Hepatic stellate cell (primary cell): ENCODE data around the gene STARD10.

Experiments used
- DNase-seq: peaks from one replicate; pipeline ENCODE4 v3.0.0; 2011; ENCODE audit warnings: low spot score

Gene STARD10

GRCh38 chr11:72745511-72745910, 48.3 kb downstream of the STARD10 start:
- no peak for DNase-seq

- DNase-seq, result no peak
Measured at GRCh38 chr11:72744474-72744873, 49.4 kb downstream of the STARD10 start.

DNA sequence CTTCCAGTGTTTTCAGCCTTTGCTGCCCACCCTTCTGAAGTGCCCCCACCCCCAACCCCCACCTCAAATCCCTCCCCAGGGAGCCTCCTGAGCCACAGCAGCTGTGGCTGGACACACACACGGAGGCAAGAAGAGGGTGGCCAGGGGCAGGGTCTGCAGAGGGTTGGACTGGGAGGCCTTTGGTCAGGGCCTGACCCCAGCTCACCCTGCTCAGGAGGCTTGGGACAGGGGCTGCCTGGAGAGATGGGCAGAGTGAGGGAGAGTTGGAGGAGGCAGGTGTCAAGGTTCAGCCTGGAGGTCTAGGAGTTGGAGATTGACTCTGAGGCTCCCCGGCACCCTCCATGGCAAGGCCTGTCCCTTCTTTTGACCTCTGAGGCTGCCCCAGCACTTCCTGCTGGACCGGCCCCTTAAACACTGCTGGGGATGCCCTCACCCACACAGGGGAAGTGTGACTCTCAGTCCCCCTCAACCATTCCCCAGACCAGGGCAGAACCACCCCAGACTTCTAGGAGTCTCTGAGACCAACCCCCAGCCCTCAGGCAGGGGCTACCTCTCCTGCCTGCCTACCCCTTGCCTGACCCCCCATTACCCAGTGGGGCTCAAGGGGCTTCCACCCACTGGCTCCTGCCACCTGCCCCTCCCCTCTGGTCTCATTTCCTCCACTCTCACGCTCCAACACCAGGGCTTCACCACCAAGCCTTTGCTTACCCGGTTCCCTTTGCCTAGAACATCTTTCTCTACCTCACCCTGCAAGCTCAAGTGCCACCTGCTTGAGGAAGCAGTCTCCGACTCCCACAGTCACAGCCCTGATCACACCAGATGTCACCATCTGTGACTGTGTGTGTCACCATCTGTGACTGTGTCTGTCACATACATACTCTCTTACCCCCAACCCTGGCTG, 50.3 kb downstream of the STARD10 start:
- no peak for DNase-seq

DNA sequence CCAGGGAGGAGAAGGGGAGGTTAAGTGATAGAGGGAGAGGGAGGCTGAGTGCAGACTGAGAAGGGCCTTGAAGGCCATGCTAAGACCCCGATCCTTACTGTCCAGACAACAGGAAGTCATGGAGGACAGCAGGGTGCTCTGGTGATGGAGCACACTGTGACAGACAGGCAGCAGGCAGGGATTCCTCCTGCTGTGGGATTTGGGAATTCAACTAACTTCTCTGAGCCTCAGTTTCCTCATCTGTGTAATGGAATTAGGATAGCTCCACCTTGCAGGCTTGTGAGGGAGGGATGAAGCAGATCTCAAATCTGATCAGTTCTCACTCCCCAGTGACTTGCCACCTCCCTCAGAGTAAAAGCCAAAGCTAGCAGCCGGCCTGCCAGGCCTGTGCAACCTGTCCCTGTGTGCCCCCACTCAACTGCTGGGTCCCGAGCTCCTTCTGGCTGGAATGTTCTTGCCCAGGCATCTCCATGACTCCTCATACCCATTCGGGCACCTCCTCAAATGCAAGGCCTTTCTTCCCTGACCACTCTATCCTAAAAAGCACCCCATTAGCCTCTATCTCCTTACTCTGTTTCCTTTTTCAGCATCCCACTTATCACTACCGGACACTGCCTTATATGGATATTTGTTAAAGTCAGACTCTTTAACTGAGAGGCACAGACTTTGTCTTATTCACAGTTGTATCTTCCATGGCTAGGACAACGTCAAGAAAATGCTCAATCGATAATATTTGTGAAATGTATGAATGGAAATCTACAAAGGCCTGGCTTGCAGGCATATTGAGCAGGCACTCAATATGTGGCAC, 51.1 kb downstream of the STARD10 start:
- DNase-seq, result no peak

DNA sequence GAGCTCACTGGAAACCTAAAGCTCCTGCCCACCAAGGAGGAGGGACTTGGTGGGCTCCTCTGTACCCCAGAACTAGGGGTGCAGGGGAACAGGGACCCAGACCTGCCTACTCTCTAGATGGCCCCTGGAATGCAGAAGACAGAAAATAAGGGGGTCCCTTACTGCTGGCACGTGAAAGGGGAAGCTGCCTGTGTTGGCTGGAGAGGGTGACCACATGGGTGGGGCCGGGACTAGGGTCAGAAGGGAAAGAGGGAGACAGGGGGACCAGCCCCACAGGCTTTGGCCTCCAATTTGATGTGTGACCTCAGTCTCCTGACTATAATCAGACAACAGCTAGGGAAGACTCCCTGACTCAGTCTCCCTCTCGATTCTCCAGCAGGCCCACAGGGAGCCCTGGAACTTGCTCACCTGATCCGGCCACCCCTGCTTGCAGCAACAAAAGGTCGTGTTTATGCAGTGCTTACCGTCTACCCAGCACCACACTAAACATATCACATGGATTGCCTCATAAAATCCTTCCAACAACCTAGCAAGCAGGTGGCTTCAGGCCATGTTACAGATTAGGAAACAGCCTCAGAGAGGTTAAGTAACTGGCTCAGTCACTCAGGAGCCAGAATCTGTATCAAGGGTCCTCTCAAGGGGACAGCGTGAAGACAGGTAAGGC, 51.9 kb downstream of the STARD10 start:
- DNase-seq, result no peak

DNA sequence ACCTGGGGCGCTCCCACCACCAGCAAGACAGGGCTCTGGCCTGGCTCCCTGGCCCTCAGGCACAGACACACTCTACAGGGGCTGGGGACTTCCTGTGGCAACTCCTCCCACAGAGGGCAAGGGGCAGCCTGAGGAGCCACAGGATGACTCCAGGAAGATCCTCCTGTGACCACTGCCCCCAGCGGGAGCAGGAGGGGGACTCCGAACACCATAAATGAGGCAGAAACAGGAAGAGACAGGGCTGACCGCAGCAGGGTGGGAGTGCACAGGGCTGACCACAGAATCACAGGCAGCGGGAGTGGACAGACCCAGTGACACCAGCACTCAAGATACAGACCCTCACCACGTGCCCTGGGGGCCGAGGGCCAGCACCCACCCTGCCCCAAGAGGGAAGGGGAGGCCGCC, 52.4 kb downstream of the STARD10 start:
- DNase-seq, result peak; percentile 70

- no peak for DNase-seq
Measured at GRCh38 chr11:72740562-72741428, 53.1 kb downstream of the STARD10 start.

GRCh38 chr11:72740060-72740424, 53.8 kb downstream of the STARD10 start:
- DNase-seq, result no peak

DNA sequence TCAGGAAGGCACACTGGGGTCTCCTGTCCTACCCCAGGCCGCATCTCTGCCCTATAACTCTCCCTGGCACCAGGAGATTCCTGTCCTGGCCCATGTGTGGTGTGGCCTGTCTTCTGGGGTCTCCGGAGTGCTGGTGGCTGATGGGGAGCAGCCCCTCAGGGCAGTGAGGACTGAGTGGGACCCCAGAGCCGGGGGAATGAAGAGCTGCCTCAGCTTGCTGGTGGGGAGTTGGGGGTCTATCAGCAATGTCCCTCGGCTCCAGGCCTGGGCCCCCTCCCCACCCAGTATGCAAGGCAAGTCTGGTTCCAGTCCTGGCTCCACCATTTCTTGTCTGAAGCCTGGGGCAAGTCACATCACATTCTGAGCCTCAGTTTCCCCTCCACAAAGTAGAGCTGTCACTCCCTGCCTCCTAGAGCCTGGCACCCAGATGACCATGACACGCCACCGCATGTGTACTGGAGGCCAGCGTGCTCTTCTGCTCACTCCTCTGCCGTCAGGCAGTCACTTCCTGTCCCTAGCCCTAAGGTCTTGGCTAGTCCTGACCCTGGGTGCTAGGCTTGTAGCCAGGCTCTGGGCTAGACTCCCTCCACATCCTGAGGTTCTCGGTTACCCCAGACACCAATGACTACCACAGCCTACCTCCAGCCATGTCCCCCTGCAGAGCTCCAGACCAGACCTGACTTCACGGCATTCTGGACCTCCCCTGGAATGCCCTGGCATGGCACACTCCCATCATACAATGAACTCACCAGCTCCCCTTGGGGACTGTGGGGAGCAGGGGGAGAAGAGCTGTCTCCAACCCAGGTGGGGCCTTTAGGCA, 54.4 kb downstream of the STARD10 start:
- no peak for DNase-seq

DNA sequence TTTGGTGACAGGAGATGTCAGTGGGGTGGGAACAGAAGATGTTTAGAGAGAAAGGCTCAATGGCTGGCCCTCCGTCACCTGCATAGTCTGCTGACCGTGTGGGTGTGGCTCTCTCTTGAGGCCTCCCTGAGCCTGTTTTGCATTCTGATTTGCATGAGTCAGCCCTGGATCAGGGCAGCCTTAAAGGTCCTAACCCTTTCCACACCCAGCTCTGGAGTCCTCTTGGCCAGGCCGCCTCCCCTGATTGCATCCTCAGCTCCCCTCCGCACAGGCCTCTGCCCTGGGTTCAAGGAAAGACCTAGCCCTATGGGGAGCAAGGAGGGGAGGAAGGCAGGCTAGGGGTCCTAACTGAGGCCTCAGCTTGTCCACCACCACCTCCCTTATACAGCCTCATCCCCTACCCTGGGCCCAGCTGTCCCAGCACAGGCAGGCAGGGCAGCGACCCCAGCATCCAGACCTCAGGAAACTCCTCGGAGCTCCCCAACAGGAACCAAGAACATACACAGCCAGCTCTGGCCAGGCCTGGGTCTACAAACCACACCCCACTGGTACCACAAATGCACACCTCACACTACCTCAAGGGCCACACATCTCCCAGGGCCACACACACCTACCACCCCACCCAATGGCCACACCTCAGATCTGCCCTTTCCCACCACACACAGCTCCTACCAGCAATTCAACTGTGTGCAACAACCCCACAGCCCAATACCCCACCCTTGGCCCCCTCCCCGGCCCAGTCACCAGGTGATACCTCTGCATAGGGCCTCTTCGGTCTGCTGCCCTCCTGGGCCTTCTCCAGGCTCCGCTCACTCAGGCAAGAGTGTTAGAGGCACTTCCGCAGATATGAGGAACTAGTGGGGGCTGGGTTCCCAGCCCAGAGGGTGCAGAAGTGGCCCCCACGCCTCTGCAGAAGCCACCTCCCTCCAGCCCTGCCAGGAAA, 55.4 kb downstream of the STARD10 start:
- DNase-seq, result peak; percentile 56

- no peak for DNase-seq
Measured at GRCh38 chr11:72737336-72737735, 56.5 kb downstream of the STARD10 start.

- peak; percentile 63 for DNase-seq
Measured at GRCh38 chr11:72736452-72737069, 57.3 kb downstream of the STARD10 start.

GRCh38 chr11:72735495-72736027, 58.3 kb downstream of the STARD10 start:
- peak; percentile 83 for DNase-seq

GRCh38 chr11:72732329-72732728, 61.5 kb downstream of the STARD10 start:
- no peak for DNase-seq

GRCh38 chr11:72730737-72731136, 63.1 kb downstream of the STARD10 start:
- DNase-seq, result no peak

DNA sequence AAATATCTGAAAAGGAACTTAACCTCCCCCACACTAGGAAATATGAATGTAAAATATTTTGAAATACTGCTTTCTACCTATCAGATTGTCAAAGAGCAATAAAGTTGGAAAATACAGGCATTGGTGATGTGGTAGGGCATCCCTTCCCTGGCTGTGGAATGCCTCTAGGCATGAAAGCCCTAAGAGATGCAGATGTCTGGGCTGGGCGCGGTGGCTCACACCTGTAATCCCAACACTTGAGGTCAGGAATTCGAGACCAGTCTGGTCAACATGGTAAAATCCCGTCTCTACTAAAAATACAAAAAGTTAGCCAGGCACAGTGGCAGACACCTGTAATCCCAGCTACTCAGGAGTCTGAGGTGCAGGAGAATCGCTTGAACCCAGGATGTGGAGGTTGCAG, 63.6 kb downstream of the STARD10 start:
- DNase-seq, result no peak

- DNase-seq, result no peak
Measured at GRCh38 chr11:72727521-72727920, 66.3 kb downstream of the STARD10 start.

GRCh38 chr11:72726266-72727220, 67.3 kb downstream of the STARD10 start:
- no peak for DNase-seq
